ENCODE data around the gene C6orf62. TPM values are rescaled to one million over a fixed set of nuclear protein-coding genes. Genes with fewer than 3 reads are reported as not detected.
A peak's percentile ranks its signal among the peaks of the same experiment; 100 is the strongest.
"Not testable (repeated sequence)": the region's sequence is repeated elsewhere in the genome, so short reads cannot be mapped to it uniquely, and the experiment has no call there.

The C6orf62 gene
- polyA plus RNA-seq, 1 donor from 2014 or later: 105 TPM

DNA sequence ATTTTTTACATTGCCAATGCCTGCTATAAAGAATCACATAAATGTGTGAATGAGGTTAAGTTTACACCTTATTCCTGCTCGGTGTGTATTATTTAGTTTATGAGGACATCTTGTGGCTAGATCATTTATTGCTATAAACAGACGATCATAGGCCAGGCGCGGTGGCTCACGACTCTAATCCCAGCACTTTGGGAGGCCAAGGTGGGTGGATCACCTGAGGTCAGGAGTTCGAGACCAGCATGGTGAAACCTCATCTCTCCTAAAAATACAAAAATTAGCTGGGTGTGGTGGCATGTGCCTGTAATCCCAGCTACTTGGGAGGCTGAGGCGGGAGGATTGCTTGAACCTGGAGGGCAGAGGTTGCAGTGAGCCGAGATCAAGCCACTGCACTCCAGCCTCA is 23.3 kb downstream of the C6orf62 start:
- TF ChIP-seq SMC3 (conservative IDR thresholded peaks at IDR 0.05; ENCODE audit: poor library complexity): peak; percentile 92
- peak; percentile 89 for TF ChIP-seq CTCF (IDR thresholded peaks at IDR 0.05; ENCODE audit: poor library complexity, severe bottlenecking)
- peak; percentile 93 for TF ChIP-seq RAD21 (conservative IDR thresholded peaks at IDR 0.05)
- not testable (repeated sequence) for H3K36me3 ChIP-seq (ENCODE audit: insufficient read depth, low read length); H3K9ac ChIP-seq (ENCODE audit: low read length)

DNA sequence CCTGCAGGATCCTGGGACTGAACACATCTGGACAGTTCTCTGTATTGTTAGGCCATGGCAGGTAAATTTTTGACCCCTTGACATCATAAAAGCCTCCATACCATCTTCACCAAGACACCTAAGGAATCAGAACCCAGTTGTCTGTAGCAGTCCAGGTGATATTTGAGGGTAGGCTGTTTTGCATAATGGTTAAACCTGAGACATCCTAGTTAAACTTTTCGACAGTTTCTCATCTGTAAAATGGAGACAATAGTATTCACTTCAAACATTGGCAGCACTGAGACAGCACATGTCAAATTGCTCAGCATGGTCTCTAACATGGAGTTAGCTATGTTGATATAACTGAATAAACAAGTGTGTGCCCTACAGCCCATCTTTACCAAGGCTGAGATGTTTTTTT is 24.8 kb downstream of the C6orf62 start:
- H4K20me1 ChIP-seq (ENCODE audit: insufficient read depth): no peaks in the 10 kb centered on the region
- H3K4me3 ChIP-seq (ENCODE audit: low read length): no peak overlapping the region
- H3K9me3 ChIP-seq (ENCODE audit: low read length): no peaks in the 10 kb centered on the region
- no peaks in the 10 kb centered on the region for H3K9me2 ChIP-seq (ENCODE audit: insufficient read depth, low read length)
- no peak overlapping the region for H3K4me2 ChIP-seq (ENCODE audit: low read length)
- H3K79me2 ChIP-seq (replicated peaks; ENCODE audit: insufficient read depth, low read length): no peaks in the 10 kb centered on the region
- no peaks in the 10 kb centered on the region for H3K27me3 ChIP-seq (ENCODE audit: insufficient read depth, low read depth, low read length)
- no peak overlapping the region for H3K27ac ChIP-seq (ENCODE audit: low read length)
- H3K36me3 ChIP-seq (ENCODE audit: insufficient read depth, low read length): no peaks in the 10 kb centered on the region
- no peak overlapping the region for H3K9ac ChIP-seq (ENCODE audit: low read length)
- no peaks in the 10 kb centered on the region for H3F3A ChIP-seq (ENCODE audit: insufficient read depth, low read length, poor library complexity, severe bottlenecking)
- no peak overlapping the region for H2AFZ ChIP-seq (ENCODE audit: low read depth, low read length)
- TF ChIP-seq REST (IDR thresholded peaks at IDR 0.05; ENCODE audit: borderline replicate concordance): no peak
- TF ChIP-seq EP300 (conservative IDR thresholded peaks at IDR 0.05; ENCODE audit: poor library complexity, severe bottlenecking): no peak
- no peak for TF ChIP-seq CTCF (IDR thresholded peaks at IDR 0.05; ENCODE audit: poor library complexity, severe bottlenecking)
- no peak for TF ChIP-seq EZH2 (IDR thresholded peaks at IDR 0.05; ENCODE audit: borderline replicate concordance, insufficient read depth, low read length, poor library complexity, severe bottlenecking)
- TF ChIP-seq SMC3 (conservative IDR thresholded peaks at IDR 0.05; ENCODE audit: poor library complexity): no peak
- TF ChIP-seq MXI1 (conservative IDR thresholded peaks at IDR 0.05; ENCODE audit: poor library complexity, severe bottlenecking): no peak
- no peak for TF ChIP-seq RAD21 (conservative IDR thresholded peaks at IDR 0.05)
- TF ChIP-seq POLR2AphosphoS5 (IDR thresholded peaks at IDR 0.05): no peak
- TF ChIP-seq TAF1 (IDR thresholded peaks at IDR 0.05; ENCODE audit: low read depth): no peak

More for the DNA sequence above, 23.3 kb downstream of the C6orf62 start:
- not testable (repeated sequence) for H3K9me2 ChIP-seq (ENCODE audit: insufficient read depth, low read length); H3K4me2 ChIP-seq (ENCODE audit: low read length); H3K9me3 ChIP-seq (ENCODE audit: low read length); H3F3A ChIP-seq (ENCODE audit: insufficient read depth, low read length, poor library complexity, severe bottlenecking); H3K27me3 ChIP-seq (ENCODE audit: insufficient read depth, low read depth, low read length); H2AFZ ChIP-seq (ENCODE audit: low read depth, low read length); H4K20me1 ChIP-seq (ENCODE audit: insufficient read depth); H3K4me3 ChIP-seq (ENCODE audit: low read length); H3K79me2 ChIP-seq (replicated peaks; ENCODE audit: insufficient read depth, low read length); H3K27ac ChIP-seq (ENCODE audit: low read length)
